Activated T-helper 17 cell treated with anti-CD3 and anti-CD28 coated beads, Interleukin-2, amount 50 U/mL, for 72 hours (primary cell): ENCODE results near the gene BCOR. TPM values are rescaled to one million over a fixed set of nuclear protein-coding genes. Genes with fewer than 3 reads are reported as not detected.

Experiments used
- ATAC-seq: fragments of 150-1000 bp; cut with Tn5 transposase; replicated peaks from 2 replicates; pipeline ENCODE4 v1.10.0; 2021; ENCODE audit warnings: mild to moderate bottlenecking, moderate library complexity
- H3K27ac Mint-ChIP-seq: one replicate; pipeline ENCODE4 v1.8.0; 2022; ENCODE audit warnings: mixed read lengths
- H3K27me3 Mint-ChIP-seq: one replicate; pipeline ENCODE4 v1.8.0; 2022; ENCODE audit warnings: mixed read lengths
- H3K36me3 Mint-ChIP-seq: one replicate; pipeline ENCODE4 v1.8.0; 2022; ENCODE audit warnings: low read depth, mild to moderate bottlenecking, mixed read lengths
- H3K4me1 Mint-ChIP-seq: one replicate; pipeline ENCODE4 v1.8.0; 2022; ENCODE audit warnings: mixed read lengths
- H3K4me3 Mint-ChIP-seq: one replicate; pipeline ENCODE4 v1.8.0; 2022; ENCODE audit warnings: mild to moderate bottlenecking, mixed read lengths
- H3K9me3 Mint-ChIP-seq: one replicate; pipeline ENCODE4 v1.8.0; 2022; ENCODE audit warnings: mixed read lengths
- total RNA-seq, 2 donors: library from RNA; stranded (reverse); gene quantifications; one replicate each; pipeline ENCODE4 v1.2.3, GENCODE V29; 2022

The BCOR gene
- total RNA-seq, 2 donors from 2014 or later: 38.9 to 63.2 TPM

DNA sequence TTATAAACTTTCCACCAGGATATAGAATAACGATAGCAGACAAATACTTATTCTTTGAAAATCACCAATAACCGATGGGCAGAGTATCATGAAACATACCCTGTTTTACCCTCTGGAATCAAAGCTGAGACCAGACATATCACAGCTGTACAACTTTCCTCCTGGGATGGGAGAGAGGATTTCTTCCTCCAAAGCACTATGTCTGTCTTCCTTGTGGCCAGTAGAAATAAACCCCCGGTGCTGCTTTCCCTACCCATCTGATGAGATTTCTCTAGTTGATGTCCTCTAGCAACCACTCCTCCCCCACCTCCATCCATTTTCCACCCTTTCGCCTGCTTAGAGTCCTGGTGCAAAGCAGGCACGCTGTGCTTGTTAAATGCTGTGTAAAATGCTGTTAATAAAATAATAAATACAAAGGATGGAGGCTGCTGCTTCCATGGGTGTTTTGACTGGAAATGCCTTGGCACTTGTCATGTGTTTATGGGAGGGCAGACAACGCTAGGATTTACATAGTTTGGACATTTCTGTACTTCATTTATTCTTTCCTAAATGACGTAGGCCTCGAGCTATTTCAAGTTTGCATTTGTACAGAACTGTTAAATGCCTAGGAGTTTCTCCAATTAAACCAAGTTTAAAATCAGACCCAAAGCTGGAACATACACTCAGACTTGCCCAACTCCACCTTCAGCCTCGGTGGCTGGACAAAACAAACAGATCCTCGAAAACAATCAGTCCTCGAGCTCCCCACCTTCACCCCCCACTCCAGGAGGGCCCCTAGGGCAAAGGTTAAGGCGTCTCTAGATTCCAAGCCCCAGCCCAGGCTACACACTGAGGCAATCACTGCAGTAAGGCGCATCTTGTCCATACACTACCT lies 10.1 kb downstream of the BCOR start:
- Mint-ChIP-seq H3K27ac (no peak overlapping the region), H3K4me3 (no peak overlapping the region), H3K9me3 (no peaks in the 10 kb centered on the region), H3K36me3 (peaks cover 30% of the 10 kb centered on the region), H3K27me3 (no peaks in the 10 kb centered on the region), H3K4me1 (peaks cover 18% of the 10 kb centered on the region)
- no peak for ATAC-seq

DNA sequence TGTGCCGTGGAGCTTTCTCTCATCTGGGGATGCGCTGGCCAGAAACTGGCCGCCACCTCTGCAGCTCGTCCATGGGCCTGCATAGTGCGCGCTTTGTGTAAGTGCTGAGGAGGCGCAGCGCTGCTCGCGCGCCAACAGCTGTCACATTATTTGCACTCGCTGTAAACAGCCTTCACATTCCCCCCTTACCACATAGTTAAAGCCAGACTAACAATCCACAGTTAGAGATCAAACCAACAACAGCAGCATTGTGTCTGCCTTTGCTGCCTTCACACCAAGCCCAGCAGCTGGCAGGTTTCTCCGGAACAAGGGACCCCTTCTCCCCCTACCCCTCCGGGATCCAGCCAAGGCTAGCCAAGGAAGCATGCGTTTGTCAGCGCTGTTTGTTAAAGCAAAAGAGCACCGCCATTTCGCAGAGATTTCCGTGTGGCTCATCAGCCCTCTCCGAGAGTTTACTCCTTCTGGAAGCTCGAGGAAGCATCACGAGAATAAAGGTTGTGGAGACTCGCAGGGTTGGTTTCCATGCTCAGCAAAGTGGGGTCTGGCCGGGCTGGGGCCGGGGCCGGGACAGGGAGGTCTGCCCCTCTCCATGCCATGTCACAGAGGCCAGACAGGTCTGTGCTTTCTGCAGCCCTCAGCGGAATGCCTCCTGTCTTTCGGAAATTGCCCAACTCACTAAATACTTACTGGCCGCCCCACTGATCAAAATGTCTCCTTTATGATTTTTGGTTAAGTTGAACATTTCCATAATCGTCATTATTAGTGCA lies 11.0 kb downstream of the BCOR start:
- peak overlapping the region; percentile 21 for H3K4me3 Mint-ChIP-seq
- H3K4me1 Mint-ChIP-seq: peaks cover 16% of the 10 kb centered on the region
- no peak for ATAC-seq
- no peaks in the 10 kb centered on the region for H3K27me3 Mint-ChIP-seq
- H3K9me3 Mint-ChIP-seq: no peaks in the 10 kb centered on the region
- H3K27ac Mint-ChIP-seq: no peak overlapping the region
- H3K36me3 Mint-ChIP-seq: peaks cover 26% of the 10 kb centered on the region

DNA sequence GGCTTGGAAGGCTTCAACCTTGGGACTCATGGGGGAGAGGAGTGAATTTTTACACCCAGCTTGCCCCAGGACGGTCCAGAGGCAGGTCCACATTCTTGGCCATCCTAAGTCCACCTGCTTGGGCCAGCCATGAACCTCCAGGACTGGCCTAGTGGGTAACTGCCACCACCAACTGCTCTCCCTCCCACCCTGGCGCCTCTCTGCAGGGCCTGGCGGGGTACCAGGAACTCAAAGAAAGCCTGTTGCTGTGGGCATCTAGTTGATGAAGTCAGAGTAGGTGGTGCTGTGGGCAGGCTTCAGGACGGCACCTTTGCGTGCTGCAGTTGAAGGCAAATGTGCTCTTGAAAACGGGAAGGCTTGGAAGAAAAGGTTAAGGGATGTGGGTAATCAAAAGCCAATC lies 12.0 kb downstream of the BCOR start:
- H3K9me3 Mint-ChIP-seq: no peaks in the 10 kb centered on the region
- H3K27ac Mint-ChIP-seq: no peak overlapping the region
- no peak overlapping the region for H3K4me3 Mint-ChIP-seq
- peaks cover 13% of the 10 kb centered on the region for H3K4me1 Mint-ChIP-seq
- H3K36me3 Mint-ChIP-seq: peaks cover 18% of the 10 kb centered on the region
- H3K27me3 Mint-ChIP-seq: no peaks in the 10 kb centered on the region
- ATAC-seq: no peak

GRCh38 chrX:40085102-40085551 lies 12.6 kb downstream of the BCOR start:
- Mint-ChIP-seq H3K4me1 (peaks cover 17% of the 10 kb centered on the region), H3K27ac (no peak overlapping the region), H3K4me3 (peak overlapping the region; percentile 75), H3K9me3 (no peaks in the 10 kb centered on the region), H3K27me3 (no peaks in the 10 kb centered on the region), H3K36me3 (peaks cover 23% of the 10 kb centered on the region)
- ATAC-seq: no peak

GRCh38 chrX:40084471-40085101 lies 13.2 kb downstream of the BCOR start:
- Mint-ChIP-seq H3K27ac (no peak overlapping the region), H3K4me1 (peaks cover 17% of the 10 kb centered on the region)
- ATAC-seq: no peak

DNA sequence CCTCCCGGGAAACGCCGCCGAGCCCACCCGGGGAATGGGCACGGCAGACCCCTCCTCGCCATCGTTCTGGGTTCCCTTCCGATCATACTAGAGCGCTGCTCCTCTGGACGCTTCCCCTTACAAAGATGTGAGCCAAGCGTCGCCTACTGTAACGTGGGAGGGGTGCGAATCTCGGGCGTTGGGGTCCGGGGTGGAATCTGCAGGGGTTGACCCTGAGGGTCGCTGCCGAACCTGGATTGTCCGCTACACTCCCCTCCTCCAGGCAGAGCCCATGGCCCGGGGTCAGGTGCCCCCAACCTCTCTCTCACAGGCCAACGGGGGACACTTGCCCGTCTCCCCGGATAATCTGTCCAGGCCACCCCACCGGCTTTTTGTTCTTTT lies 13.8 kb downstream of the BCOR start:
- Mint-ChIP-seq H3K4me3 (peak overlapping the region; percentile 75), H3K27me3 (no peaks in the 10 kb centered on the region), H3K27ac (peak overlapping the region; percentile 33), H3K4me1 (peaks cover 18% of the 10 kb centered on the region), H3K9me3 (no peaks in the 10 kb centered on the region), H3K36me3 (peaks cover 32% of the 10 kb centered on the region)
- no peak for ATAC-seq

More at GRCh38 chrX:40084471-40085101, 13.2 kb downstream of the BCOR start:
- no peaks in the 10 kb centered on the region for H3K9me3 Mint-ChIP-seq
- H3K36me3 Mint-ChIP-seq: peaks cover 26% of the 10 kb centered on the region
- peak overlapping the region; percentile 75 for H3K4me3 Mint-ChIP-seq
- no peaks in the 10 kb centered on the region for H3K27me3 Mint-ChIP-seq

DNA sequence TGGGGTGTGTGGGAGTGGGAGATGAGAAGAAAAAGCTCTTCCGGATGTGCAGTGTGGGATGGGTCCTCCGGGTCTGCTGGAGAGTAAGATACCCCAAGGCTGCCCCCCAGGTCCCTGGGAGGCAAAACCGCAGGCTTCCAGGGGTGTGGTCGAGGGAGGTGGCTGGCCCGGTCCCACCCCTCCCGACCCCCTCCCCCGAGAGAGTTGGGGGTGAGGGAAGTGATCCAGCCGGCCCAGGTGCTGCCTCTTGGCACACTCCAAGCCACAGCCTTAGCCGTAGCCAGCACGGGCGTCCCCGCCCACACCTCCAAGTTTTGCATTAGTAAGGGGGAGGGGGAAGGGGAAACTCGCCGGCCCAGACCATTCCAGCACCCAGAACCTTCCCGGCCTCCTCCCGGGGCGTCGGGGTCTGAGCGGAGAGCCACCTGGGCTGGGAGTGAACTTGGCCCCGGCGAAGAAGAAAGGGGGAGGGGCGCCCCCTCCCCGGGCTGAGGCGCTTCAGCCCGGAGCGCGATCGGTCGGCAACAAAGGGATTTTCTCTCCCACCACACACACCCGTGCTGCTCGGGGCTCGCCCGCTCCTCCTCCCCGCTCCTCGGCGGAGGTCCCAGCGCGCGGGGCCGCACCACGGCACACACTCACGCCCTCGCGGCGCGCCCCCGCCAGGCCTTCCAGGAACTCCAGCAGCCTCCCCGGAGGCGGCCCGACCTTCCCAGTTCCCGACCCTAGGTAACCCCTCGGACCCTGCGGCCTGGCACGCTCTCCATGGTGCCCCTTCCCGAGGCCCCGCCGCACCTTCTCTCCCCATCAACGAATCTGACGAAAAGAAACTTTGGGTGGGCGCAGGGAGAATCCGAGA lies 14.4 kb downstream of the BCOR start:
- Mint-ChIP-seq H3K27me3 (no peaks in the 10 kb centered on the region), H3K27ac (no peak overlapping the region), H3K9me3 (no peaks in the 10 kb centered on the region), H3K36me3 (peaks cover 34% of the 10 kb centered on the region), H3K4me1 (peaks cover 19% of the 10 kb centered on the region), H3K4me3 (peak overlapping the region; percentile 75)
- peak; percentile 67 for ATAC-seq

DNA sequence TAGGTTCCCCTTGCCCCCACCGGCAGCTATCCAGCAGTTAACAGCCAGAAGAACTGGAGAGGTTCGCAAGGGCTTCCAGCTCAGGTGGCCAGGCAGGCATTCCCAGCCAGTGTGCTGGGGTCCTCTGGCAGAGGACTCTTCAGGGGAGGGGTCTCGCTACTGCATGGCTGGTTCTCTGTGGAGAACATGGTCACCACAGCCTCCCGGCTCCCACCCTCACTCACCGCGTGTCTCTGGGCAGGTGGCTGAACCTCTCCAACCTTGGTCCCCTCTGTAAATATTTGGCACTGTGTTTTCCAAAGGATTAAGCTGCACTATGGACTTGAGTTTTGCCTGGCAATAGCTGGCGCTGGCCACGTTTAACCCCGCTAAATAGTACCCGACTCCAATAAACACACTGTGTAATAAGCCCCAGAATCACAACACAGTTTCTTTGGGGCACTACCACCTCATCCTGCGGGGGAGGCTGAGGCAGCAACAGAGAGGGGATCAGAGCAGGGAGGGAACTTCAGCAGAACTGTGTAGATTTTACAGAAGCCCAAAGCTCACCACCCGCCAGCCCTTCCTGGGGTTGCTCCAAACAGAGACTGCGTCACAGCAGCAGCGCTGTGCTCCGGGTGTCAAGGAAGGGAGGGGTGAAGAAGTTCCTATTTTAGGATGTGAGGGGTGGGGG lies 15.2 kb downstream of the BCOR start:
- H3K4me1 Mint-ChIP-seq: peaks cover 25% of the 10 kb centered on the region
- H3K36me3 Mint-ChIP-seq: peaks cover 41% of the 10 kb centered on the region
- no peaks in the 10 kb centered on the region for H3K9me3 Mint-ChIP-seq
- H3K4me3 Mint-ChIP-seq: peak overlapping the region; percentile 37
- no peaks in the 10 kb centered on the region for H3K27me3 Mint-ChIP-seq
- ATAC-seq: peak; percentile 10
- H3K27ac Mint-ChIP-seq: no peak overlapping the region

- no peak for ATAC-seq
- Mint-ChIP-seq H3K4me3 (no peak overlapping the region), H3K27me3 (no peaks in the 10 kb centered on the region), H3K36me3 (peaks cover 43% of the 10 kb centered on the region), H3K4me1 (peaks cover 26% of the 10 kb centered on the region), H3K9me3 (no peaks in the 10 kb centered on the region), H3K27ac (no peak overlapping the region)
Measured at GRCh38 chrX:40081679-40082068, 16.1 kb downstream of the BCOR start.

DNA sequence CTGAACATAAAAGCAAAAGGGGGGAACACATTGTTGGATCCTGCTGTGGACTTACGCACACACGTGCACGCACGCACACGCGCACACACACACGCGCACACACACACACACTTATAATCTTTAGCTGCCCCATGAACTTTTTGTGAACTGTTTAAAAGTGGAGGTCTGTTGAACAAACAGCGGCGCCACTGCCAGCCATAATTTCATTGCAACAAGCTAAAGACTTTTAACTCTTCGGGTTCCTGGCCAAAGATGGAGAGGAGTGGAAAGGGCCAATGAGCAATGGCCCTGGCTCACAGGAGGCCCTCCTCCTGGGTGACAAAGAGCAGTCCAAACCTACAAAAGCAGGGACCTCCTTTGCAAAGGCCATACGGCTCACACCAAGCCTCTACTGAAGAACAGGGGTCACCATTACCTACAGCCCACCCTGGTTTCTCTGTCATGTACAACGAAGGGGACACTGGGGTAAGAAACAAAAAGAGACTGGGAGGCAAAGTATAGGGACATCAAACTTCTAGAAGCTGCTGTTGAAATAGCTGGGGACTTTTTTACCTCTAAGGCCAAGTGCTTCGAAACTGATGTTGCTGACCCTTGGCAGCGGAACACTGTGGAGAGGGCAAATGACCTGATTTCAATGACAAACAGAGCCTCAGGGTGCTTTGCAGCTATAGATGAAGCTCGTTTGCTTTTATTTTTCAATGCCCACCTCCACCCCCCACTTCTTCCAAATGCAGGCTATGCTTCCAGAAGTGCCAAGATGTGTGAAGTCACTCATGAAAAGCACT lies 16.7 kb downstream of the BCOR start:
- Mint-ChIP-seq H3K4me1 (peaks cover 27% of the 10 kb centered on the region), H3K27ac (no peak overlapping the region), H3K9me3 (no peaks in the 10 kb centered on the region), H3K27me3 (no peaks in the 10 kb centered on the region), H3K36me3 (peaks cover 44% of the 10 kb centered on the region), H3K4me3 (no peak overlapping the region)
- no peak for ATAC-seq

GRCh38 chrX:40079572-40079971 lies 18.2 kb downstream of the BCOR start:
- Mint-ChIP-seq H3K36me3 (peaks cover 59% of the 10 kb centered on the region), H3K9me3 (no peaks in the 10 kb centered on the region), H3K27ac (no peak overlapping the region), H3K4me3 (peak overlapping the region; percentile 46), H3K4me1 (peaks cover 27% of the 10 kb centered on the region), H3K27me3 (no peaks in the 10 kb centered on the region)
- ATAC-seq: no peak

DNA sequence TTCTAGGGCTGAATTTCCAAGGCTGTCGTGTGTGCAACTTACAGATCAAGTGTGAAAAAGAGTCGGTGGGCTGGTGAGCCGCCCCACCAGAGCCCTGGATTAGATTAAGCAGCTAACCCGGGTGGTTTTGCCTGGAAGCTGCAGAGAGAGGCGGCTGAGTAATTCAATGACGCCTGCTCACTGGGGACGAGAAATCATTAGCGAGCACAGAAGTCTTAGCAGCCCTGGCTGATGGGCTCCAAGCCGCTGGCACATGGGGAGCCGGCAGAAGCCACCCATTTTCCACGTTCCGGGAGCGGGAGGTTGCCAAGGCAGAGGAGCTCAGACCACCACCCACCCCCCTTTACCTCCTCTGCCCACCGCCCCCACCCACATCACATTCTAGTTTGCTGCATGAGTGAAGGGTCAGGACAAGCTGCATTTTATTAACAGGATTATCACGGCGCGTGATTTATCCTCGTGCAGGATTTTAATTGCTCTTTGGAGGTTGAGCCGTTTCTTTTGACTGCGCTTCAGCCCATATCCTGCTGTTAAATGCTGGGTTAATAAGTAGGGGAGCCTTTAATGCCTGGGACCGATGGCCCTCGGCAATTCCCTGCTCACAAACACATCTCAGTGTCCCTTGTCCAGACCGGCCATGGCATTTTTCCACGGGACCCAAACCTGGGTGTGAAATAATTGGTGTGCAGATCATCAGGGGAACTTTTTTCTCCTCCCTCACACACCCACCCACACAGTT lies 19.1 kb downstream of the BCOR start:
- Mint-ChIP-seq H3K9me3 (no peaks in the 10 kb centered on the region), H3K36me3 (peaks cover 62% of the 10 kb centered on the region), H3K27ac (no peak overlapping the region), H3K4me1 (peaks cover 27% of the 10 kb centered on the region), H3K27me3 (no peaks in the 10 kb centered on the region), H3K4me3 (peak overlapping the region; percentile 46)
- no peak for ATAC-seq
